Transverse colon (tissue), 4 donors: Measurements from ENCODE around the gene ANKRD66. TPM values are rescaled to one million over a fixed set of nuclear protein-coding genes. Genes with fewer than 3 reads are reported as not detected.

Experiments used
- DNase-seq: peaks from one replicate; pipeline ENCODE4 v3.0.0-alpha.2; 2019
- H3K27ac ChIP-seq, 4 donors: fragments of 200-600 bp; sonication (generic); 2 replicates each; pipeline ENCODE4 v1.5.1; 2016 to 2018; ENCODE audit warnings: inconsistent platforms in 4 of 4
- H3K27me3 ChIP-seq: fragments of 200-600 bp; sonication (generic); 2 replicates; pipeline ENCODE4 v1.5.1; 2017; ENCODE audit warnings: inconsistent platforms
- H3K36me3 ChIP-seq, 4 donors: fragments of 200-600 bp; sonication (generic); 2 replicates each; pipeline ENCODE4 v1.5.1; 2017 to 2019; ENCODE audit warnings: inconsistent platforms in 4 of 4
- H3K4me1 ChIP-seq, 4 donors: fragments of 200-600 bp; sonication (generic); 2 replicates each; pipeline ENCODE4 v1.5.1; 2017 to 2020; ENCODE audit warnings: inconsistent platforms in 4 of 4
- H3K4me3 ChIP-seq, 4 donors: fragments of 200-600 bp; sonication (generic); 1 replicate in 1 of 4; 2 replicates in 3 of 4; pipeline versions ENCODE4 v1.5.1 to v1.6.1; 2017 to 2019; ENCODE audit warnings: inconsistent platforms in 4 of 4
- H3K9me3 ChIP-seq, 2 donors: fragments of 200-600 bp; sonication (generic); 2 replicates each; pipeline ENCODE4 v1.5.1; 2017 to 2019; ENCODE audit warnings: inconsistent platforms in 2 of 2
- EP300 ChIP-seq: sonication (generic); formaldehyde crosslinking; IDR thresholded peaks from one replicate; pipeline ENCODE4 v1.6.1; 2017; ENCODE audit warnings: antibody characterized with exemption, low read depth
- POLR2A ChIP-seq: fragments of 450-650 bp; IDR thresholded peaks from one replicate; pipeline ENCODE4 v1.6.1; 2016; ENCODE audit warnings: antibody characterized with exemption, mild to moderate bottlenecking, moderate library complexity
- POLR2AphosphoS5 ChIP-seq, 3 donors: sonication (generic); formaldehyde crosslinking; IDR thresholded peaks; one replicate each; pipeline ENCODE4 v1.6.1; 2016; ENCODE audit warnings: antibody characterized with exemption in 3 of 3
- WGBS, 2 donors: methylation state at CpG; one replicate each; pipeline ENCODE4 v1.1.5; 2018; ENCODE audit warnings: low coverage in 1 of 2; 5-methylcytosine and 5-hydroxymethylcytosine counted together
- in situ Hi-C, 4 donors: fragments of 200-750 bp; cut with MboI; loops; one replicate each; pipeline versions ENCODE4 v1.15.0 to v1.15.1; 2017; ENCODE audit warnings: low sequenced_read_pairs in 3 of 4, low pct_ligation_motif_present in 1 of 4, low pct_unique_long_range_greater_than_20kb in 1 of 4
- intact Hi-C: fragments of 100-400 bp; cut with DNase I; formaldehyde crosslinking; loops from one replicate; pipeline ENCODE4 v1.15.1; 2023; ENCODE audit warnings: low total_unique reads
- total RNA-seq, 4 donors: library from RNA; depleted of rRNA; stranded (reverse); fragments of >200 nt; gene quantifications; one replicate each; pipeline ENCODE4 v1.1.0, GENCODE V29; 2016
- TF ChIP-seq, protein P1 (sequence below), 5 experiments: fragments of 200-600 bp in 3 of 5; fragments of 450-650 bp in 2 of 5; sonication (generic) in 3 of 5; IDR thresholded peaks; 1 replicate in 2 of 5; 2 replicates in 3 of 5; pipeline ENCODE4 v1.5.1; 2016 to 2017; ENCODE audit warnings: antibody characterized with exemption in 5 of 5, inconsistent platforms in 3 of 5, mild to moderate bottlenecking in 2 of 5, moderate library complexity in 1 of 5

Gene ANKRD66
- total RNA-seq, 4 donors from 2014 or later, result not detected

DNA sequence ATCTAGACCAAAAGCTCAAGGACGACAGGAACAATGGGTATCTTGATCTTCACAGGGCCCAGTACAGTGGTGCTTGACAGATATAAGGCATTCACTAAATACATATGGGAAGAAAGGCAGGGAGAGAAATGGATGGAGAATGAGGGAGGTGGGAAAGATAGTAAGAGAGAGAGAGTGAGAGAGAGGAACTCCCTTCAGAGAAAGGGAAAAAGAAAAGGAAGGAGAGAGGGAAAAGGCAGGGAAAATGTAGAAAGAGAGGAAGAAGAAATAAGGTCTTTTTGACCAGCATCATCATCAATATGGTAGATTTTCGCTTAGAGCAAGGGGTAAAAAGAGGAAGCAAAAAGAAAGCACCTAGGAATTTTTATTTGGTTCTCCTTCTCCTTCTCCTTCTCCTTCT is 760 bp upstream of the ANKRD66 start:
- TF ChIP-seq POLR2A (no peak), POLR2AphosphoS5 (IDR thresholded peaks at IDR 0.05) (no peak), EP300 (no peak)
- TF ChIP-seq, protein P1, sequence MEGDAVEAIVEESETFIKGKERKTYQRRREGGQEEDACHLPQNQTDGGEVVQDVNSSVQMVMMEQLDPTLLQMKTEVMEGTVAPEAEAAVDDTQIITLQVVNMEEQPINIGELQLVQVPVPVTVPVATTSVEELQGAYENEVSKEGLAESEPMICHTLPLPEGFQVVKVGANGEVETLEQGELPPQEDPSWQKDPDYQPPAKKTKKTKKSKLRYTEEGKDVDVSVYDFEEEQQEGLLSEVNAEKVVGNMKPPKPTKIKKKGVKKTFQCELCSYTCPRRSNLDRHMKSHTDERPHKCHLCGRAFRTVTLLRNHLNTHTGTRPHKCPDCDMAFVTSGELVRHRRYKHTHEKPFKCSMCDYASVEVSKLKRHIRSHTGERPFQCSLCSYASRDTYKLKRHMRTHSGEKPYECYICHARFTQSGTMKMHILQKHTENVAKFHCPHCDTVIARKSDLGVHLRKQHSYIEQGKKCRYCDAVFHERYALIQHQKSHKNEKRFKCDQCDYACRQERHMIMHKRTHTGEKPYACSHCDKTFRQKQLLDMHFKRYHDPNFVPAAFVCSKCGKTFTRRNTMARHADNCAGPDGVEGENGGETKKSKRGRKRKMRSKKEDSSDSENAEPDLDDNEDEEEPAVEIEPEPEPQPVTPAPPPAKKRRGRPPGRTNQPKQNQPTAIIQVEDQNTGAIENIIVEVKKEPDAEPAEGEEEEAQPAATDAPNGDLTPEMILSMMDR (IDR thresholded peaks at IDR 0.05), result no peak
- intact Hi-C loops (no loop called here), in situ Hi-C loops (no loop called here)
- Histone ChIP-seq H3K36me3 (no peaks in the 10 kb centered on the region), H3K27ac (no peak overlapping the region), H3K4me1 (no peaks in the 10 kb centered on the region), H3K4me3 (no peak overlapping the region), H3K9me3 (no peaks in the 10 kb centered on the region), H3K27me3 (no peaks in the 10 kb centered on the region)
- 57 to 63% methylated on average over 2 of the region's 2 CpGs for WGBS, 2 donors
- no peak for DNase-seq

DNA sequence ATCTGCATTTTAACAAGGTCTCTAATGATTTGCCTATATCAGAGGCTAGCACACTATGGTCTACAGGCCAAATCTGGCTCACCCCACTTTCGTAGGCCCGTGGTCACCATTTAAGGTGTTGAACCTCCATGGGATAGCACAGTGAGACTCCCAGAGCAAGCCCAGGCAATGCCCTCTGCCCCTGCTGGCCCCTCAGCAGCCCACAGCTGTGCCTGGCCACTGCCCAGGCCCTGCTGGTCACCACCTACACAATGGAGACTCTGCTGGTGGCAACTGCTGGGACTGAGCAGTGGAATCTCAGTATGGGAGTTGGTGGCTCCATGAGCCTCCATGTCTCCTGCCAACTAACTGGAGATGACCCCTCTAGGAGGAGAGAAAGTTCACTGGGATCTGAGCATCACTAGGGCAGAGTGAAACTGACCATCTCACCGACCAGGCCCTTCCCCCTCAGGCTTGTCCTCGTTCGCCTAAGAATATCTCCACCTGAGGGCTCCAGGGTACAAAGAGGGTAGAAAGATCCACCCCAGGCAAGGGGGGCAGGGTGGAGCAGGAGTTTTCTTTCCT is 2.3 kb downstream of the ANKRD66 start:
- in situ Hi-C loops, result no loop called here
- WGBS, 2 donors, result 95 to 96% methylated on average over 5 of the region's 5 CpGs
- intact Hi-C loops, result no loop called here
- Histone ChIP-seq H3K27ac (no peak overlapping the region), H3K9me3 (no peaks in the 10 kb centered on the region), H3K36me3 (no peaks in the 10 kb centered on the region), H3K27me3 (no peaks in the 10 kb centered on the region), H3K4me3 (no peak overlapping the region), H3K4me1 (no peaks in the 10 kb centered on the region)
- TF ChIP-seq POLR2AphosphoS5 (IDR thresholded peaks at IDR 0.05), result no peak
- TF ChIP-seq EP300, result no peak
- TF ChIP-seq POLR2A, result no peak
- TF ChIP-seq, protein P1 (IDR thresholded peaks at IDR 0.05), result no peak
- no peak for DNase-seq

DNA sequence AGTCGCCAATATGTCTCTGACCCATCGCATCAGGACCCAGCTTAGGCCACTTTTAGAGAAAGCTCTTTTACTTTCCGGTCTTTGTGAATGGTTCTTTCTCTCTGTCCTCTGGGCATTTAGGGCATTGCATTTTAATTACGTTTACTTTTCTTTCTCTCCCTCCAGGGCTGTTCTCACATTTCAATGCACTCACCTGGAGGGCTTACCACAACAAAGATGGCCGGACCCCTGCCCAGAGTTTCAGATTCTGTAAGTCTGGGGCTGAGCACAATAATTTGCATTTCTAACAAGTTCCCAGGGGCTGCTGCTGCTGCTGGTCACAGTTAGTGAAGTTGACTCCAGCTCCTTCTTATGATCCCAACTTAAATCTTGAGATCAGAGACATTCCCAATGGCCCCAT is 3.0 kb downstream of the ANKRD66 start:
- Histone ChIP-seq H3K4me3 (no peak overlapping the region), H3K27ac (no peak overlapping the region), H3K36me3 (no peaks in the 10 kb centered on the region), H3K9me3 (no peaks in the 10 kb centered on the region), H3K27me3 (no peaks in the 10 kb centered on the region), H3K4me1 (no peaks in the 10 kb centered on the region)
- intact Hi-C loops, result no loop called here
- 82 to 96% methylated on average over 3 to 5 of the region's 5 CpGs for WGBS, 2 donors
- TF ChIP-seq, protein P1 (IDR thresholded peaks at IDR 0.05), result no peak
- TF ChIP-seq EP300 (no peak), POLR2A (no peak), POLR2AphosphoS5 (IDR thresholded peaks at IDR 0.05) (no peak)
- in situ Hi-C loops, result no loop called here
- no peak for DNase-seq

DNA sequence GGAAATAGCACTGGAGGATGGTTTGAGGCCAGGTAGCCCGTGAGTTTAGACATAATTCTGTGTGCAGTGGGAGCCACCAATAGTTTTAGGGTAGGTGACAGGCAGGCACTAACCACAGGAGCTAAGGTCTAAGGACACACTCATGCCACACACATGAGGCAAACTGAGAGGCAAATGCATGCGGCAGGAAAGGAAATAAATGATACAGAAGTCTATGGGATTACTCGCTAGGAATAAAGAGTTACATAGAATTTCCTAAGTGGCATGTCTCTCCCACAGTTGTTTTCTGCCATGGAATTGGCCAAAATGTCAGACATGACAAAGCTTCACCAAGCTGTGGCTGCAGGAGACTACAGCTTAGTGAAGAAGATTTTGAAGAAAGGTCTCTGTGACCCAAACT is 4.9 kb downstream of the ANKRD66 start:
- intact Hi-C loops (no loop called here), in situ Hi-C loops (no loop called here)
- 83 to 92% methylated on average over 2 to 3 of the region's 3 CpGs for WGBS, 2 donors
- no peak overlapping the region for H3K27ac ChIP-seq
- H3K27me3 ChIP-seq, result no peaks in the 10 kb centered on the region
- H3K4me3 ChIP-seq, result no peak overlapping the region
- no peaks in the 10 kb centered on the region for H3K36me3 ChIP-seq
- no peaks in the 10 kb centered on the region for H3K4me1 ChIP-seq
- no peak for DNase-seq
- no peaks in the 10 kb centered on the region for H3K9me3 ChIP-seq
- no peak for TF ChIP-seq EP300
- TF ChIP-seq POLR2A, result no peak
- no peak for TF ChIP-seq POLR2AphosphoS5 (IDR thresholded peaks at IDR 0.05)
- TF ChIP-seq, protein P1 (IDR thresholded peaks at IDR 0.05), result no peak
